Transverse colon (tissue), 4 donors: ENCODE results near the gene OOSP4B. TPM values are rescaled to one million over a fixed set of nuclear protein-coding genes. Genes with fewer than 3 reads are reported as not detected.
"Not testable (repeated sequence)": the region's sequence is repeated elsewhere in the genome, so short reads cannot be mapped to it uniquely, and the experiment has no call there.

Source experiments
- DNase-seq: peaks from one replicate; pipeline ENCODE4 v3.0.0-alpha.2; 2019
- H3K27ac ChIP-seq, 4 donors: fragments of 200-600 bp; sonication (generic); 2 replicates each; pipeline ENCODE4 v1.5.1; 2016 to 2018; ENCODE audit warnings: inconsistent platforms in 4 of 4
- H3K27me3 ChIP-seq: fragments of 200-600 bp; sonication (generic); 2 replicates; pipeline ENCODE4 v1.5.1; 2017; ENCODE audit warnings: inconsistent platforms
- H3K36me3 ChIP-seq, 4 donors: fragments of 200-600 bp; sonication (generic); 2 replicates each; pipeline ENCODE4 v1.5.1; 2017 to 2019; ENCODE audit warnings: inconsistent platforms in 4 of 4
- H3K4me1 ChIP-seq, 4 donors: fragments of 200-600 bp; sonication (generic); 2 replicates each; pipeline ENCODE4 v1.5.1; 2017 to 2020; ENCODE audit warnings: inconsistent platforms in 4 of 4
- H3K4me3 ChIP-seq, 4 donors: fragments of 200-600 bp; sonication (generic); 1 replicate in 1 of 4; 2 replicates in 3 of 4; pipeline versions ENCODE4 v1.5.1 to v1.6.1; 2017 to 2019; ENCODE audit warnings: inconsistent platforms in 4 of 4
- H3K9me3 ChIP-seq, 2 donors: fragments of 200-600 bp; sonication (generic); 2 replicates each; pipeline ENCODE4 v1.5.1; 2017 to 2019; ENCODE audit warnings: inconsistent platforms in 2 of 2
- CTCF ChIP-seq, 5 experiments: fragments of 200-600 bp in 3 of 5; fragments of 450-650 bp in 2 of 5; sonication (generic) in 3 of 5; IDR thresholded peaks; 1 replicate in 2 of 5; 2 replicates in 3 of 5; pipeline ENCODE4 v1.5.1; 2016 to 2017; ENCODE audit warnings: antibody characterized with exemption in 5 of 5, inconsistent platforms in 3 of 5, mild to moderate bottlenecking in 2 of 5, moderate library complexity in 1 of 5
- EP300 ChIP-seq: sonication (generic); formaldehyde crosslinking; IDR thresholded peaks from one replicate; pipeline ENCODE4 v1.6.1; 2017; ENCODE audit warnings: antibody characterized with exemption, low read depth
- POLR2A ChIP-seq: fragments of 450-650 bp; IDR thresholded peaks from one replicate; pipeline ENCODE4 v1.6.1; 2016; ENCODE audit warnings: antibody characterized with exemption, mild to moderate bottlenecking, moderate library complexity
- POLR2AphosphoS5 ChIP-seq, 3 donors: sonication (generic); formaldehyde crosslinking; IDR thresholded peaks; one replicate each; pipeline ENCODE4 v1.6.1; 2016; ENCODE audit warnings: antibody characterized with exemption in 3 of 3
- WGBS, 2 donors: methylation state at CpG; one replicate each; pipeline ENCODE4 v1.1.5; 2018; ENCODE audit warnings: low coverage in 1 of 2; 5-methylcytosine and 5-hydroxymethylcytosine counted together
- in situ Hi-C, 4 donors: fragments of 200-750 bp; cut with MboI; loops; one replicate each; pipeline versions ENCODE4 v1.15.0 to v1.15.1; 2017; ENCODE audit warnings: low sequenced_read_pairs in 3 of 4, low pct_ligation_motif_present in 1 of 4, low pct_unique_long_range_greater_than_20kb in 1 of 4
- intact Hi-C: fragments of 100-400 bp; cut with DNase I; formaldehyde crosslinking; loops from one replicate; pipeline ENCODE4 v1.15.1; 2023; ENCODE audit warnings: low total_unique reads
- total RNA-seq, 4 donors: library from RNA; depleted of rRNA; stranded (reverse); fragments of >200 nt; gene quantifications; one replicate each; pipeline ENCODE4 v1.1.0, GENCODE V29; 2016

The OOSP4B gene
- total RNA-seq, 4 donors from 2014 or later, result not detected

GRCh38 chr11:60005360-60005759 lies 11.6 kb upstream of the OOSP4B start:
- 87 to 100% methylated on average over 1 of the region's 1 CpG for WGBS, 2 donors
- TF ChIP-seq CTCF (IDR thresholded peaks at IDR 0.05) (no peak), POLR2A (no peak), EP300 (no peak), POLR2AphosphoS5 (IDR thresholded peaks at IDR 0.05) (no peak)
- no peak overlapping the region for H3K27ac ChIP-seq
- no peak overlapping the region for H3K4me3 ChIP-seq
- H3K9me3 ChIP-seq, result no peaks in the 10 kb centered on the region
- intact Hi-C loops, result no loop called here
- no peaks in the 10 kb centered on the region for H3K36me3 ChIP-seq
- in situ Hi-C loops, result no loop called here
- H3K27me3 ChIP-seq, result no peaks in the 10 kb centered on the region
- no peak for DNase-seq
- H3K4me1 ChIP-seq, result no peaks in the 10 kb centered on the region

- TF ChIP-seq CTCF (IDR thresholded peaks at IDR 0.05) (no peak), POLR2A (no peak), EP300 (no peak), POLR2AphosphoS5 (IDR thresholded peaks at IDR 0.05) (no peak)
- 72 to 81% methylated on average over 7 to 8 of the region's 8 CpGs for WGBS, 2 donors
- intact Hi-C loops (no loop called here), in situ Hi-C loops (no loop called here)
- Histone ChIP-seq H3K4me3 (no peak overlapping the region), H3K36me3 (no peaks in the 10 kb centered on the region), H3K27ac (no peak overlapping the region), H3K9me3 (no peaks in the 10 kb centered on the region), H3K27me3 (no peaks in the 10 kb centered on the region), H3K4me1 (no peaks in the 10 kb centered on the region)
- DNase-seq, result no peak
These were observed 1.1 kb downstream of the OOSP4B start for GRCh38 chr11:60018058-60018457.

GRCh38 chr11:60020376-60020775 lies 3.4 kb downstream of the OOSP4B start:
- H3K27me3 ChIP-seq, intact Hi-C loops, H3K9me3 ChIP-seq, H3K4me1 ChIP-seq, DNase-seq, H3K36me3 ChIP-seq, H3K4me3 ChIP-seq, H3K27ac ChIP-seq, in situ Hi-C loops: not testable (repeated sequence)
- 93% methylated on average over 19 of the region's 27 CpGs; no CpG with 5 or more reads in 1 of the 2 donors for WGBS, 2 donors

GRCh38 chr11:60029015-60029632 lies 12.1 kb downstream of the OOSP4B start:
- Histone ChIP-seq H3K27ac (no peak overlapping the region), H3K4me3 (no peak overlapping the region), H3K36me3 (no peaks in the 10 kb centered on the region), H3K9me3 (no peaks in the 10 kb centered on the region), H3K27me3 (no peaks in the 10 kb centered on the region), H3K4me1 (no peaks in the 10 kb centered on the region)
- 83 to 90% methylated on average over 2 to 3 of the region's 3 CpGs for WGBS, 2 donors
- DNase-seq, result no peak
- intact Hi-C loops, result no loop called here
- in situ Hi-C loops, result no loop called here
- TF ChIP-seq CTCF (IDR thresholded peaks at IDR 0.05) (no peak), POLR2A (no peak), EP300 (no peak), POLR2AphosphoS5 (IDR thresholded peaks at IDR 0.05) (no peak)

- H3K36me3 ChIP-seq, result no peaks in the 10 kb centered on the region
- no peak within 1 kb of the TSS for H3K27ac ChIP-seq
- TF ChIP-seq EP300, result no peak
- no peak for TF ChIP-seq CTCF (IDR thresholded peaks at IDR 0.05)
- no peak for TF ChIP-seq POLR2AphosphoS5 (IDR thresholded peaks at IDR 0.05)
- TF ChIP-seq POLR2A, result no peak
- no peak for DNase-seq
- no peaks in the 10 kb centered on the region for H3K4me1 ChIP-seq
- 82 to 86% methylated on average over 8 of the region's 8 CpGs for WGBS, 2 donors
- no peak within 1 kb of the TSS for H3K4me3 ChIP-seq
- no peaks in the 10 kb centered on the region for H3K9me3 ChIP-seq
- intact Hi-C loops (no loop called here), in situ Hi-C loops (no loop called here)
- H3K27me3 ChIP-seq, result no peaks in the 10 kb centered on the region
These were observed 23.1 kb downstream of the OOSP4B start, which contains the start of gene OOSP2 for GRCh38 chr11:60040109-60040508. OOSP2 (plus strand) TSS chr11:60040409; CDS start chr11:60040460, 51 bp downstream.

GRCh38 chr11:60050422-60050821 lies 33.4 kb downstream of the OOSP4B start:
- H3K9me3 ChIP-seq, H3K4me3 ChIP-seq, H3K27me3 ChIP-seq, DNase-seq, H3K36me3 ChIP-seq, in situ Hi-C loops, intact Hi-C loops, H3K4me1 ChIP-seq, H3K27ac ChIP-seq: not testable (repeated sequence)

GRCh38 chr11:60050839-60051238 lies 33.9 kb downstream of the OOSP4B start:
- H3K27ac ChIP-seq, H3K27me3 ChIP-seq, H3K4me1 ChIP-seq, H3K4me3 ChIP-seq, DNase-seq, H3K9me3 ChIP-seq, in situ Hi-C loops, intact Hi-C loops, H3K36me3 ChIP-seq: not testable (repeated sequence)
- 44 to 74% methylated on average over 3 of the region's 3 CpGs for WGBS, 2 donors
